ENCODE results near the gene ABL1.
"Not testable (repeated sequence)": the region's sequence is repeated elsewhere in the genome, so short reads cannot be mapped to it uniquely, and the experiment has no call there.

ABL1 gene

DNA sequence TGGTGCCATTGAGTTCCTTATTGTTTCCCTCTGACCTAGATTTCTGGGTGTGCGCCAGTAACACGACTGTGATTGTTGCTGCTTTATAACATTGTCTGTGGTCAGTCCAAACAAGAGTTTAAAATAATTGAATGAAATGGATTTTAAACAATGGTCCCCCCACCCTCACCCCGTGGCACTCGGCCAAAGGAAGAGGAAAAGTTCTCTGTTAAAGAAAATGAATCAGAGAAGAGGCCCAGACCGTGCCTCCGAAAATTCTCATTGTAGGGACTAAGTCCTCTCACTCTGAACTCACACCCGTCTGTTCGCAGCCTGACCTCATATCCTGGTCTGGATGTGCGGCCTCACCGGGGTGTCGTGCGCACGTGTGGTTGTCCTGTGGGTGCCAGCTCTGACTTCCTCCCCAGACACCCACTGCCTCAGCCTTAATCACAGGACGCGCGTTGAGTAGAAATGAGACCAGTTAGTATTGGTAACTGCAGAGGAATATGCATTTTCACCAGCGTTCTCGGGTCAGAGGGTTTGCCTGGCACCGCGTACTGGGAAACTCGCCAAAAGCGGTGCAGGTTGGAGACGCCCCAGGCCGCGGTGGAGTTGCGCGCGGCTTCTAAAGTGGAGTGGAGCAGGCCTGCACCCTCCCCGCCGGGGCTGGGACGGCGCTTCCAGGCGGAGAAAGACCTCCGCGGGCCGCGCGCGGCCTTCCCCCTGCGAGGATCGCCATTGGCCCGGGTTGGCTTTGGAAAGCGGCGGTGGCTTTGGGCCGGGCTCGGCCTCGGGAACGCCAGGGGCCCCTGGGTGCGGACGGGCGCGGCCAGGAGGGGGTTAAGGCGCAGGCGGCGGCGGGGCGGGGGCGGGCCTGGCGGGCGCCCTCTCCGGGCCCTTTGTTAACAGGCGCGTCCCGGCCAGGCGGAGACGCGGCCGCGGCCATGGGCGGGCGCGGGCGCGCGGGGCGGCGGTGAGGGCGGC is at the start of gene ABL1:
TSS of gene ABL1 (plus strand) at position 884 of the 966 bp plus-strand sequence. CDS start 193 bp downstream, outside the sequence.
- peak; percentile 78 for DNase-seq

- DNase-seq, result no peak
These were observed 49.0 kb upstream of the ABL1 start for GRCh38 chr9:130785940-130786508.

- no peak for DNase-seq
These were observed 48.5 kb upstream of the ABL1 start for GRCh38 chr9:130786526-130786925.

DNA sequence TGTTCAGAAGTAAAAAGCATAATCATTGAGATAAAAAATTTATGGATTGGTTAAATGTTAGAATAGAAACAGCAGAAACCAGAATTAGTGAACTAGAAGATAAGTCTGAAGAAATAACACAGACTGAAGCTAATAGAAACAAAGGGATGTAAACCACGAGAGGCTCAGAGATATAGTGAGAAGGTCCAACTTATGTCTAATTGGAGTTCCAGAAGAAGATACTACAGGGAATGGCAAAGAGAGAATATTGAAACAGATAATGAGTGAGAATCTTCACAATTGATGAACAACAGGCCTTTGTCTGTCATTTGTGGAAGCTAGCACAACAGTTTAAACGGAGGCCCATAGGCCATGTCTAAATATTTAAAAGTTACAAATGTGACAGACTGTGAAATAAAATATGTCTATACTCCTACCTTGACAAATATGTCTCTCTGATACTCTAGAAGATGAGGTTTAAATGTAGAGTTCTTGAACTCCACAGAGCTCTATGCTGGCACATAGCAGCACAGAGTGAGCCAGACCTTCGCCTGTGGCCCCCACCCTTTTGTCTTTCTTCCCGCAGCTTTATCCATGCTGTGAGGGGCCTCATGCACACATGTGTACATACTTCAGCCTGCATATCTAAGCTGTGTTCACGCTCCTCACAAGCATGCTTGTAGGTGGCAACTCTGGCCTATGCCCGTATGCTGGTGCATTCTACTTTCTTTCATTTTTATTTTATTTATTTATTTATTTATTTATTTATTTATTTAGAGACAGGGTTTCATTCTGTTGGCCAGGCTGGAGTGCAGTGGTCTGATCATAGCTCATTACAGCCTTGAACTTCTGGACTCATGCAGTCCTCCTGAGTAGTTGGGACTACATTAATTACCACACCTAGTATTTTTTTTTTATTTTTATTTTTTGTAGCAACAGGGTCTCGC is 45.0 kb upstream of the ABL1 start:
- DNase-seq, result no peak

DNA sequence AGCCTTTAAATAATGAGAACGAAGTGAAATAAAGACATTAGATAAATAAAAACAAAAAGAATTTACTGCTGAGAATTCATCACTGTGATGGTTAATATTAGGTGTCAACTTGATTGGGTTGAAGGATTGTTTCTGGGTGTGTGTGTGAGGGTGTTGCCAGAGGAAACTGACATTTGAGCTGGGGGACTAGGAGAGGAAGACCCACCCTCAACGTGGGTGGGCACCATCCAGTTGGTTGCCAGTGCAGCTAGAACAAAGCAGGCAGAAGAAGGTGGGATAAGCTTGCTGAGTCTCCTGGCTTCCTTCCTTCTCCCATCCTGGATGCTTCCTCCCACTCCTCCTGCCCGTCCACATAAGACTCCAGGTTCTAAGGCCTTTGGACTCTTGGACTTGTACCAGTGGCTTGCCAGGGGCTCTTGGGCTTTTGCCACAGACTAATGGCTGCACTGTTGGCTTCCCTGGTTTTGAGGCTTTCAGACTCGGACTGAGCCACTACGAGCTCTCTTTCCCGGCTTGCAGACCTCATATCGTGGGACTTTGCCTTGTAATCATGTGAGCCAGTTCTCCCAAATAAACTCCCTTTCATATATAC is 43.7 kb upstream of the ABL1 start:
- DNase-seq, result no peak

DNA sequence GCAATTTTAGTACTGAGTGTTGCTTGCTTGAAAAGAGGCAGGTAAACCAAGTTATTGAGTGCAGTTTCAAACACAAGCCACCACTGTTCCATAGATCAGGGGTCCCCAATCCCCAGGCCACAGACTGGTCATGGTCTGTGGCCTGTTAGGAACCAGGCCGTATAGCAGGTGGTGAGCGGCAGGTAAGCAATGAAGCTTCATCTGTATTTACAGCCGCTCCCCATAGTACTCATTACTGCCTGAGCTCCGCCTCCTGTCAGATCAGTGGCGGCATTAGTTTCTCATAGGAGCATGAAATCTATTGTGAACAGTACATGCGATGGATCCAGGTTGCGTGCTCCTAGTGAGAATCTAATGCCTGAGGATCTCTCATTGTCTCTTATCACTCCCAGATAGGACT is 41.5 kb upstream of the ABL1 start:
- DNase-seq, result no peak

DNA sequence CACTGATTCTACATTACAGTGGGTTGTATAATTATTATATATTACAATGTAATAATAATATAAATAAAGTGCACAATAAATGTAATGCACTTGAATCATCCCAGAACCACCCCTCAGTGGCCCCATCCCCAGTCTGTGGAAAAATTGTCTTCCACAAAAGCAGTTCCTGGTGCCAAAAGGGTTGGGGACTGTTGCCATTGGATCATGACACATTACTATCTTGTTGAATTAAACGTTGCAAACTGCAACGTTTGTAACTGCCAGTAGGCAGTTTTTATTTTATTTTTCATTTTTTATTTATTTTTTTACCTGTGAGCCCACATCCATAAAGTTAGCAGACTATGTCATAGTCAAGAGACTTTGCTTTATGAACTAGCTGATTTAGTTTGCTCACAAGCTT is 41.0 kb upstream of the ABL1 start:
- DNase-seq, result not testable (repeated sequence)

GRCh38 chr9:130794423-130794822 is 40.6 kb upstream of the ABL1 start:
- not testable (repeated sequence) for DNase-seq

GRCh38 chr9:130794923-130795495 is 40.0 kb upstream of the ABL1 start:
- DNase-seq, result no peak

DNA sequence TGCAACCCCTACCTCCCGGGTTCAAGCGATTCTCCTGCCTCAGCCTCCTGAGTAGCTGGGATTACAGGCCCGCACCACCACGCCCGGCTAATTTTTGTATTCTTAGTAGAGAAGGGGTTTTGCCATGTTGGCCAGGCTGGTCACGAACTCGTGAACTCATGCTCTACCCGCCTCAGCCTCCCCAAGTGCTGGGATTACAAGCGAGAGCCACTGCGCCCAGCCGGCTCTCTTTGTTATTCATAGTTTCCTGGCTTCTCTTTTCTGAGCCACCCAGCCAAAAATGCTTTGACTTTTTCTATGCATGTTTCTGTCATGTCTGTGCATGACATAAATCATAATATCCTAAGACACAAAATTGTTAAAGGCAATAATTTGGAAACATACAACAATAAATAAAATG is 31.9 kb upstream of the ABL1 start:
- DNase-seq, result not testable (repeated sequence)

- peak; percentile 15 for DNase-seq
These were observed 29.3 kb upstream of the ABL1 start for GRCh38 chr9:130805510-130806326.

- DNase-seq, result peak; percentile 74
These were observed 28.7 kb upstream of the ABL1 start for GRCh38 chr9:130806327-130806716.

- no peak for DNase-seq
These were observed 24.4 kb upstream of the ABL1 start for GRCh38 chr9:130810609-130811136.

GRCh38 chr9:130815242-130815808 is 19.7 kb upstream of the ABL1 start:
- no peak for DNase-seq

DNA sequence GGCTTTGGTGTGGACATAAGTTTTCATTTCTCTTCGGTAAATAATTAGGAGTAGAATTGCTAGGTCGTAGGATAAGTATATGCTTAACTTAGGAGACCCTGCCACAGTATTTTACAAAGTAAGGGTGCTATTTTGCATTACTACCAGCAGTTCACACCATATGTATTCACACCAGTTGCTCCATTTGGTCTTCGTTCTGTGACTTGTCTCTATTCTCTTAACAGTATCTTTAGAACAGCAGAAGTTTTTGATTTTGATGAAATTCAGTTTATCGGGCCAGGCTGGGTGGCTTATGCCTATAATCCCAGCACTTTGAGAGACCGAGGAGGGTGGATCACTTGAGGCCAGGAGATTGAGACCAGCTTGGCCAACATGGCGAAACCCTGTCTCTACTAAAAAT is 17.1 kb upstream of the ABL1 start:
- DNase-seq, result no peak

- no peak for DNase-seq
These were observed 14.8 kb upstream of the ABL1 start for GRCh38 chr9:130820135-130820738.

DNA sequence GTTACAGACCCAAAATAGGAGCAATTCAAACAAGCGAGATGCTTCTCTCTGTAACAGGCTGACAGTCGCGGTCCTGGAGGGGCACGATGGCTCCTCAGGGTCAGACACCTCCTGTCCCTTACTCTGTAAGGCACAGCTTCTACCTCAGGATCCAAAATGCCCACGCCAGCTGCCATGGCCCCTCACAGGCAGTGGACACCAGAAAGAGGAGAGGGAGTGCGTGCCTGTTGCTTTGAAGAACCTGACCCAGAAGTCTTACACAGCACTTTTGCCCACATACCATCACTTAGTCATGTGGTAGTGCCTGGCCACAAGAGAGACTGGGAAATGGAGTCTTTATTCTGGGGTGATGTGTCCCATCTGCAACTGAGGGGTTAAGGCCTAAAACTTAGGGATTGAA is 11.6 kb upstream of the ABL1 start:
- no peak for DNase-seq

DNA sequence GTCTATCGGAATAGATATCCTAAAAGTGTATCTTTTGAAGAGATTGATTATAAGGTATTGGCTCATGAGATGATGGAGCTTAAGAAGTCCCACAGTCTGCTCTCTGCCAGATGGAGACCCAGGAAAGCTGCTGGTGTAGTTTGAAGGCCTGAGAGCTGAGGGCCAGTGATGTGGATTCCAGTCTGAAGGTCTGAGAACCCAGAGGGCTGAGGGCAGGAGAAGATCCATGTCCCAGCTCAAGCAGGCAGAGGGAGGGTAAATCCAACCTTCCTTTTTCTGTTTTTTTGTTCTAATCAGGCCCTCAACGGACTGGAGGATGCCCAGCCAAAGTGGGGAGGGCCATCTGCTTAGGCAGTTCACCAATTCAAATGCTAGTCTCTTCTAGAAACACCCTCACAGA is 11.0 kb upstream of the ABL1 start:
- DNase-seq, result peak; percentile 72

DNA sequence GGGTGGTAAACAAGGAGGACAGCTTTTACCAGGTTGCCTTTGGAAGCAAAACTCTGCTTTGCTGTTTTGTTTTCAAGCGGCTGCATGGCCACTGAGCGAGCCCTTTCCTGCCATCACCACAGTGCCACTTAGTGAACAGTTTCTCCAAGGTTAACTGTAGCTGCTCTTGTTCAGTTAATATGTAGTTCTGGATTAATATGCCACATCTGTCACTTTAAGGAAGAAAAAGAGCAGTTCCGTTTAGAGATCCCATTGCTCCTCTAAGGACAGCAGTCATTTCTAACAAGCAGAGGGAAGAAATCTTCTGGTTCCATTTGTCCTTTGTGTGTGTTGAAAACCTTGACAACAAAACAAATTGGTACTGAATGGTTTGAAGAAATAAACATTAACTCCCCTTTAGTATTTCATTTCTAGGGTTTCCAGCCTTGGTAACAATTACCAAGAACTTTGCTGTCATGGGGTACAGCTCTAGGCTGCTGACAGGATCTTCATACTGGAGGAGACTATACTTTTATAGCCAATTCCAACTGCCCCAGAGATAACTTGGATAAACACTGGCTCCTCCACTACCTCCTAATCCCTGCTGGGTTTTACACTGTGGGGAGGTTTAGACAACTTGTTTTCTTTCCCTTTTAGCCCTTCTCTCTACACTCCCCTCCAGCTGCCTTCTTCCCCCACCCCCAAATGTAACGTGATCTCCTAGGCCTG is 10.3 kb upstream of the ABL1 start:
- peak; percentile 91 for DNase-seq

GRCh38 chr9:130825351-130825651 is 9.8 kb upstream of the ABL1 start:
- no peak for DNase-seq
